OCI-LY7 (cell line): ENCODE data around the gene PCDHB13.
A peak's percentile ranks its signal among the peaks of the same experiment; 100 is the strongest.

Experiments
- EZH2phosphoT487 ChIP-seq: fragments of 200-600 bp; sonication (generic); IDR thresholded peaks from 2 replicates; pipeline ENCODE4 v1.6.1; 2018; ENCODE audit warnings: low read depth, borderline replicate concordance, mild to moderate bottlenecking, mixed run types, antibody characterized with exemption, low read length, moderate library complexity, mixed read lengths
- TF ChIP-seq, protein P1 (sequence below): fragments of 200-600 bp; sonication (generic); conservative IDR thresholded peaks from 2 replicates; pipeline ENCODE4 v1.5.1; 2014; ENCODE audit warnings: mild to moderate bottlenecking, antibody characterized with exemption, low read length, moderate library complexity, mixed read lengths

- TF ChIP-seq, protein P1, sequence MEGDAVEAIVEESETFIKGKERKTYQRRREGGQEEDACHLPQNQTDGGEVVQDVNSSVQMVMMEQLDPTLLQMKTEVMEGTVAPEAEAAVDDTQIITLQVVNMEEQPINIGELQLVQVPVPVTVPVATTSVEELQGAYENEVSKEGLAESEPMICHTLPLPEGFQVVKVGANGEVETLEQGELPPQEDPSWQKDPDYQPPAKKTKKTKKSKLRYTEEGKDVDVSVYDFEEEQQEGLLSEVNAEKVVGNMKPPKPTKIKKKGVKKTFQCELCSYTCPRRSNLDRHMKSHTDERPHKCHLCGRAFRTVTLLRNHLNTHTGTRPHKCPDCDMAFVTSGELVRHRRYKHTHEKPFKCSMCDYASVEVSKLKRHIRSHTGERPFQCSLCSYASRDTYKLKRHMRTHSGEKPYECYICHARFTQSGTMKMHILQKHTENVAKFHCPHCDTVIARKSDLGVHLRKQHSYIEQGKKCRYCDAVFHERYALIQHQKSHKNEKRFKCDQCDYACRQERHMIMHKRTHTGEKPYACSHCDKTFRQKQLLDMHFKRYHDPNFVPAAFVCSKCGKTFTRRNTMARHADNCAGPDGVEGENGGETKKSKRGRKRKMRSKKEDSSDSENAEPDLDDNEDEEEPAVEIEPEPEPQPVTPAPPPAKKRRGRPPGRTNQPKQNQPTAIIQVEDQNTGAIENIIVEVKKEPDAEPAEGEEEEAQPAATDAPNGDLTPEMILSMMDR: peak; percentile 73
- no peak for TF ChIP-seq EZH2phosphoT487
Measured at GRCh38 chr5:141223112-141223783, 9.5 kb downstream of the PCDHB13 start, which contains the start of gene PCDHB14.
